ENCODE results near the gene GLRX5.
"Not testable (repeated sequence)": the region's sequence is repeated elsewhere in the genome, so short reads cannot be mapped to it uniquely, and the experiment has no call there.

GLRX5 gene

DNA sequence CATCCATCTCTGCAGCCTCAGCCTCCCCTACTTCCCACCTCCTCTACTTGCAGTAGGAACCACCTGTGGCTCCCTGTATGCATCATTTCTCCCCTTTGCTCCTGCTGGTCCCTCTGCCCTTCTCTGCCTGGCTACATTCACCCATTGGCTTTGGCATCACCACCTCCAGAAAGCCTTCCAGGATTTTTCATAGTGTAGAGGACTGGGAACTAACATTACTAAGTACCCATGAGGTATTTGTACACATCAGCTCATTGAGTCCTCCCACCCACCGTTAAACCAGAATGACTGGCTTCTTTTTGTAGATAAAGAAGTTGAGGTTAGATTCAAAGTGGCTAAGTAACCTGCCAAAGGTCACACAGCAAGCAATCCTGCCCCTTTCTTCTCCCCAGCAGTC is 35.5 kb upstream of the GLRX5 start:
- DNase-seq: no peak

DNA sequence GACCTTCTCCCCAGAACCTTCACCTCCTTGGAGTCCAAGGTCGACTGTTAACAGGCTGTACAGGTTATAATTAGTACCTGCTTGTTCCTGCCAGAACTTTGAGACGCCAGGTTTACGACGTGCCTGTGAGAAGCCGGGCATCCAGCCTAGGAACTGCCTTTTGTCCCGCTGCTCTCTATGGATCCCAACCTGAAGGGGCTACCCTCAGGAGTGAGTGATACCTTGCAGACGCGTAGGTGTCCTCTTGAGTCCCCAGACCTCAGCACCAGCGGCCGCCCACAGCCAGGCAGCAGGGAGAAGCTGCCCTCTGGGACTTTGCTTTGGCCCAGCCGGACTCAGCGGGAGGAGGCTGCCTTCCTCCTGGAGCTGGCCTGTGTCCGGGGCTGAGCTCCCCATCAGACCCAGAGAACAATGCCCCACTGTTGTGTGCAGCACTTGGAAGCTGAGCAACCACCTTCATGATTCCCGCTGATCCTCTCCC is 34.6 kb upstream of the GLRX5 start:
- no peak for DNase-seq

DNA sequence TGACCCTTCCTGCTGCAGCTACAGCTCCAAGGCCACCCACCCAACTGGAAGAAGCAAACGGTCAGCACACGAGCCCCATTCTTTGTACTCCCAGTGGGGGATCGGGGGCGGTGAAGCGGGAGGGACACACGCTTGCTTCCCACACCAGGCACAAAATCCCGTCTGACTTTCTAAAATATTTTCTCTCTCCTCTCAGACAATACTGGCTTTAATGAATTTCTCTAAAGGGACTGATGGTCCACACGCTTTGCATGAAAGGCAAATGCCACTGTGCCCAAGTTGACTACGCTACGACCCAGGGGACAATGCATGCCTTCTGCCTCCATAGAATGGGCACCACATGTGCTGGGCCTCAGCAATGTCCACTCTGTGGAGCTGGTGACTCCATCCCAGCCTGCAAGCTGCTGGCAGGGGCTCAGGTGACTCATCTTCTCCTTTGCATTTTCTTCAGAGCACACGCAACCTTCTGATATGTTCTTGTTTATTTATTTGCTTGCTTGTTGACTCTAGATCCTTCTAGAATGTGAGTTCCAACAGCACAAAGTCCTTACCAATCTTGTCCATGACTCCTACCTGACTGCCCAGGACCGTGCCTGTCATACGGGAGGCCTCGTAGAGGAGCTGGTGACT is 34.0 kb upstream of the GLRX5 start:
- no peak for DNase-seq

DNA sequence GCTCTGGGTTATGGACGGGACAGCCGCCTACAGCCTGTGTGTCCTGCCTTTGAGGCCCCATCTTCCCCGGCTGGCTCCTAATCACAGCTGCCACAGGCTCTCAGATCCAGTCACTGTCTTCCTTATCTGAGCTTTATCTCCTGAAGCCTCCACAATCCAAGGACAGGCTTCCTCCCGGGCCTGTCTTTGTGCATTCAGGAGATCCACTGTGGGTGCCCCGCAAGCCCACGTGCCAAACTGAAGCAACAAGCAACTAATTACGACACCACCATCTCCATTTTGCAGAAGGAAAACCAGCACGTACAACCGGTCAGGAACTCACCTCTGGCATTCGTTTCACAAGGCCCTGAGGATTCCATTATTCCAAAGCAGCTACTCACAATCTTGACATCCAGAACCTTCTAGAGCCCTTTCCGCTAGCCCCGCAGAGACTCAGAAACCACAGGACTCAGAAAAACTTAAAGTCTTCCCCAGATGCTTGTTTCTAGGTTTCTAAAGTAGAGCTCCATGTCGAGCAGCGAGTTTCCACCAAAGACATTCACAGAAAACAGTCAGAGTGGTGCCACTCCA is 32.4 kb upstream of the GLRX5 start:
- no peak for DNase-seq

DNA sequence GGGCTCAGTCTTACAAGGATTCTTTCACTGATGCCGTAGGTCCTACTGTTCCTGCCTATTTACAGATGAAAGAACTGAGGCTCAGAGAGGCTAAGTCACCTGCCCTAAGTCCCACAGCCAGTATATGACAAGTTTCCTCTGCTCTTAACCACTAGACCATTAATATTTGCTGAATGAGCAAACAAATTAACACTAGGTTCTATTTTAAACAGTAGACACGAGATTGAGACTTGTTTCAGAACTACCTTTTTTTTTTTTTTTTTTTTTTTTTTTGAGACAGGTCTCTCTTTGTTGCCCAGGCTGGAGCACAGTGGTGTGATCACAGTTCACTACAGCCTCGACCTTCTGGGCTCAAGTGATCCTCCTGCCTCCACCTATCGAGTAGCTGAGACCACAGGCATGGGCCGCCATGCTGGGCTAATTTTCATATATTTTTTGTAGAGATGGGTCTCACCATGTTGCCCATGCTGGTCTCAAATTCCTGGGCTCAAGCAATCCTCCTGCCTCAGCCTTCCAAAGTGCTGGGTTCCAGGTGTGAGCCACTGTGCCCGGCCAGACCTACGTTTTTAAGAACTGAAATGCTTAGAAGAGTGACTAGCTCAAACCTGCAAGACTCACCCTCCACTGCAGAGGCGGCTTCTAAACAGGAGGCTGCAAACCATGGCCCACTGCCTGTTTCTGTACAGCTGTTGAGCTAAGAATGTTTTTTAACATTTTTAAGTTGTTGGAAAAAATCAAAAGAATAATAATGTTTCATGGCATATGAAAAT is 31.3 kb upstream of the GLRX5 start:
- no peak for DNase-seq

DNA sequence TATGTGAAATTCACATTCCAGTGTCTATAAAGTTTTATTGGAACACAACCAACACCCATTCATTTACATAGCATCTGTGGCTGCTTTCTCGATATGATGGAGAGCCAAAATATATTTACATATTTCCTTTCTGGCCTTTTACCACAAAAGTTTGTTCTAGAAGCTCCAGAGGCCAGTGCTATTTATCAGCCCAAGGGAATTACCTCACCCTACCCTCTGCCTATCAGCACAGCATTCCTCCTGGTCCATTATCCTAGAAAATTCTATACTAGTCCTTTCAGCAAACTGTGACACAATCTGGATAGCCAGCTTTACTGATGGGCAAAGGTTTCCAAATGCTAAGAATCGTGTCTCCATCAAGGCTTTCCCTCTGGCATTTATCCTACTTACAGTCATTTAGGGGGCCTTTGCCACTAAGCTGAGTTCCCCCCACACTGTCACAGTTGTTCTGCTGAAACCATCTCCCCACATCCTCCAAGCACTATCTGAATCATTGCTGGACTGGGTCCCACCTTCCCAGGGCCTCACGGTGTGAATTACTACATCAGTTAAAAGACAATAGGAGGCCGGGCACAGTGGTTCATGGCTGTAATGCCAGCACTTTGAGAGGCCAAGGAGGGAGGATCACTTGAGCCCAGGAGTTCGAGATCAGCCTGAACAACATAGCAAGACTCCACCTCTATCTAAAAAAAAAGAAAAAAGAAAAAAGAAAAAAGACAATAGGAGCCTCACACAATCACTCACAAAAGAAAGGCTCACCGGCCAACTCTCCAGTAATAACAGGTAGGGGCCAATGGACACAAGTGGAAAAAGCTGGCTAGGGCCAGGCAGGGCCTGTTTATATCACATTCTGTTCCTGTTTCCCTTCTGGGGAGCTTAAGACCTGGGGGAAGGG is 30.5 kb upstream of the GLRX5 start:
- DNase-seq: no peak

DNA sequence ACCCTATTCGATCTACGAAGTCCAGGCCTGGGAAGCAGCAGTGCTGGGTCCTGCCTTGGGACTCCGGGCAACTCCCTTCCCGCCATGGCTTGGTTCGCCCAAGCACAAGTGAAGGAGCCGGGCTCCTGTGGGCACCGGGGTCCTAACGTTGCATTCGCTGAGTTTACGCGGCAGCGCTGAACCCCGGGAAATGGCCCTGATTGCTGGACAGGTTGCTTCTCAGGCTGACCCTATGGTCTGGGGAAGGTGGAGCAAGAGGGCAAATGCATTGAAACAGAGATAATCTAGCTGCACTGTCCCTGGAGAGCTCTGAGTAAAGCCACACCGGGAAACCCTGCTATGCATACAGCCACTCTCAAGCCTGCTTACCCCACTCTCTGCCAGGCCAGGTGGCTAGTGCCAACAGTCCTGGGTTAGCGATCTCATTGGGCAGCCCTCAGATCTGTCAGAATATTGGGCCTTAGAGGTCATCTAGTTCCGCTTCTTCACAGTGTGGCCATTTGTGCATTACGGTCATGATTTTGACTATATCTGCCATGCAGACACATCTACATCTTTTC is 29.7 kb upstream of the GLRX5 start:
- no peak for DNase-seq

DNA sequence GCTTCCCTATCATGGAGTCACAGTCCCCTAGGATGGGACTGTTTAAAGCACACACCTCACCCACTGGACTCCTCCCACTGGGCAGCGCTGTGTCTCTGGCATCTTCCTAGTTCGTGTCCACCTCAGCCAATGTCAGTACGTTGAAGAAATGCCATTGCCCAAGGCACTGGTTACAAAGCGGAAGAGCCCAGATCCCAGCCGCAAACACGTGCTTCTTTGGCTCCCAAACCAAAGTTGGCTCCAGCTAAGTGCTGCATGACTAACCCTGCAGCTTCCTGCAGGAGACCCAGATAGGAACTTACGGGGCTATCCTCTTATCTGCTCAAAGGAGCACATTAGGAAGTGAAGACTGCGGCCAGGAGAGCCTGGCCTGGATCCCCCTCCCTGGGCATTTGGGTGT is 27.7 kb upstream of the GLRX5 start:
- no peak for DNase-seq

DNA sequence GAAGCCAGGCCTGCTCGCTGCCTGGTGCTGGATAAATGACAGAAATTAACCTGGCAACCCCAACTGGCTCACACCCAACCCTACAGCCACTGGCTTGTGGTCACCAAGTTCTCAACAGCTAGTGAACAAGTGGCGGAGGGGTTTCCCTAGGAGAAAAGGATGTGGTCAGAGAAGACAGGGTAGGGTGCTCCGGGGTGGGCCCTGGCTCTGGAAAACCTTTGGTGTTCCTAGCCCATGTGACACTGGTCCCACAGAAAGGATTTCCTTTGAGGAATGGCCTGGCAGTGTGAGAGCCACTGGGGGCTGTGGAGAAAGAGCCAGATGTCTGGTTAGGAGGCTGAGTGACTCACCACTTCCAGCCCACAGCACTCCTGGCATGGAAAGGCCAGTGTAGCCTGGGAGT is 27.1 kb upstream of the GLRX5 start:
- no peak for DNase-seq

DNA sequence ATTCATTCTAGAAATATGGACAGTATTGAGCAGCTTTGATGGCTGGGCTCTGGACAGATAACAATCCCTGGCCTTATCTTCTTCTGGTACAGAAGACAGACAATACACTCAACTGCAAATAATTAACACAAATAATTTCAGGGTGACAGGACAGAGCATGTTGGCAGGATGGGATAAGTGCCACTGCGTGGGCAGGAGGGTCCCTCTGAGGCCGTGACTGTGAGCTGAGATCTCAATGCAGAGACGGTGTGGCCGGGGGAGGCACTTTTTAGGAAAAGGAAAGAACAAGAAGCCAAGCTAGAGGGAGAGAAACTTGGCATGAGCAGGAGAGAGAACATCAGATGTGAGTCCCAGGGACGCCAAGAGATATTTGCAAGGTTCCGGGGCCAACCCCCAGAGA is 26.5 kb upstream of the GLRX5 start:
- no peak for DNase-seq

DNA sequence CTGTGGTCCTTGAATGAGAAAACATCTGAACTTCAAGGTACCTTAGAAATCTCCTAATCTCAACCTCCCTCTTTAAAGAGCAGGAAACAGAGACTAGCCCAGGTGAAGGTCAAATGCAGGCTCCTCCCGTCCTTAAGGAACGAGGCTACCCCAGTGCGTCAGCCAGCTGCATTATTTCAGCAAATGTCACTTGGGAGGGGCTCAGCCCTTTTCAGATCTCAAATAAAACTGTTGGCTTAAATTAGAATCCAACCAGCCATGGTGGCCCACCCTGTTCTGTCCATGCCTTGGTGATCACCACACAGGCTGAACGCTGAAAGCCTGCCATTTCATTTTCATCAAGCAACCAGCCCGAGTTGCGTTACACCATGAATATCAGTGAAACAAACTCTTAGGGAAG is 25.4 kb upstream of the GLRX5 start:
- no peak for DNase-seq

DNA sequence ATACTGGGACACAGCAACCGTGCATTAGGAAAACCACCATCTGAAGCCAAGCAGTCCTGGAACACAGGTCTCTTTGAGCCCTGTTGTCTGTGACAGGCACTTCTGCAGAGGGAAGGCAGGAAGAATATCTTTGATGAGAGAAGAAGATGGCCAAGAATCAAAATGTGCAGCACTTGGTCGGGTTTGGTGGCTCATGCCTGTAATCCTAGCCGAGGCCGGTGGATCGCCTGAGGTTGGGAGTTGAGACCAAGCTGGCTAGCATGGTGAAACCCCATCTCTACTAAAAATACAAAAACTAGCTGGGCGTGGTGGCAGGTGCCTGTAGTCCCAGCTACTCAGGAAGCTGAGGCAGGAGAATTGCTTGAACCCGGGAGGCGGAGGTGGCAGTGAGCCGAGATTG is 24.5 kb upstream of the GLRX5 start:
- DNase-seq: not testable (repeated sequence)

DNA sequence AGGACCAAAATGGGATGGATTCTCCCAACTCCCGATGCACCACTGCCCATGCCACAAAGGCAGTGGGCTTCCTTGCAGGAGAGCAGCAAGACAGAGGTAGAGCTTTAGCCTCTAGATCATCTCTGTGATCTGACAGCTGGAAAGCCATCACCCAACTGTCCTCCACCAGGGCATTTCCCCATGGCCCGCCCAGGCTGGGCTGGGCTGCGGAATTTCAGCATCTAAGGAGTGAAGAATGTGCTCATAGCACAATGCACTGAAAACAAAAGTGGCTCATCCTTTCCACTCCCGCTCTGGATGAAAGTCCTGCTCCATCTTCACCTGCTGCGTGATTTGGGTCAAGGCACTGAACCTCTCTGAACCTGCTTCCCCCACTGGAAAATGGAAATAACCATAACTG is 24.0 kb upstream of the GLRX5 start:
- DNase-seq: no peak

DNA sequence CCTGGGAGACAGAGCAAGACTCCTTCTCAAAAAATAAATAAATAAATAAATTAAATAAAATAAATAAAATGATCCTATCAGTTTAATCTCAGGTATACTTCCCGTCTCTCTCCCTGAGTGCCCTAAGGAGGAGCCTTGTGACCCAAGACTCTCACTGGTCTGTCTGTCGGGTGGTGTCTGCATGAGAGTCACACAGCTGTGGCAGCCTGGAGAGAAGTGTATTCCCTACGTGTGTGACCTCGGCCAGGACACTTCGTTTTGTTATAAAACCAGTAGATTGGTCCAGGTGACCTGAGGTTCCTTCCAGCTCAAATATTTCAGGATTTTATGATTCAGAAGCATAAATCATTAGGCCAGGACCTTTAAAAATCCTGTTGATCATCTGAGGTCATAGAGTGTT is 23.2 kb upstream of the GLRX5 start:
- DNase-seq: no peak

DNA sequence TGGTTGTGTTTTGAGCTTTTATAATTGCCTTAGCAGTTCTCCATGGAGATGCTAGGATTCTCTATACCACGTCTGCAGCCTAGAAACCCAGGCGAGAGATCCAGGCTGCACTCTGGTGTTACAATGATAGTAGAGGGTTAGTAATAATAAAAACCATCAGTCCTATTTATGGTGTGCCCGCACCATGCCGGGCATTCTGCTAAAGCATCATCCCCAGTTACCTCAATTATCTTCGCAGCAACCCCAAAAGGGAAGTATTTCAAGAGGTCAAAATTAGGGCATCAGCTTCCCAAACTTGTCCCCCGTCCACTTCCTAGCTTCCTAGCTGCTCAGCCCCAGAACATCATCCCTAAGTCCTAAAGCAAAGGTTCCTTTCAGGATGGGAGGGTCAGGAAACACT is 21.6 kb upstream of the GLRX5 start:
- no peak for DNase-seq

DNA sequence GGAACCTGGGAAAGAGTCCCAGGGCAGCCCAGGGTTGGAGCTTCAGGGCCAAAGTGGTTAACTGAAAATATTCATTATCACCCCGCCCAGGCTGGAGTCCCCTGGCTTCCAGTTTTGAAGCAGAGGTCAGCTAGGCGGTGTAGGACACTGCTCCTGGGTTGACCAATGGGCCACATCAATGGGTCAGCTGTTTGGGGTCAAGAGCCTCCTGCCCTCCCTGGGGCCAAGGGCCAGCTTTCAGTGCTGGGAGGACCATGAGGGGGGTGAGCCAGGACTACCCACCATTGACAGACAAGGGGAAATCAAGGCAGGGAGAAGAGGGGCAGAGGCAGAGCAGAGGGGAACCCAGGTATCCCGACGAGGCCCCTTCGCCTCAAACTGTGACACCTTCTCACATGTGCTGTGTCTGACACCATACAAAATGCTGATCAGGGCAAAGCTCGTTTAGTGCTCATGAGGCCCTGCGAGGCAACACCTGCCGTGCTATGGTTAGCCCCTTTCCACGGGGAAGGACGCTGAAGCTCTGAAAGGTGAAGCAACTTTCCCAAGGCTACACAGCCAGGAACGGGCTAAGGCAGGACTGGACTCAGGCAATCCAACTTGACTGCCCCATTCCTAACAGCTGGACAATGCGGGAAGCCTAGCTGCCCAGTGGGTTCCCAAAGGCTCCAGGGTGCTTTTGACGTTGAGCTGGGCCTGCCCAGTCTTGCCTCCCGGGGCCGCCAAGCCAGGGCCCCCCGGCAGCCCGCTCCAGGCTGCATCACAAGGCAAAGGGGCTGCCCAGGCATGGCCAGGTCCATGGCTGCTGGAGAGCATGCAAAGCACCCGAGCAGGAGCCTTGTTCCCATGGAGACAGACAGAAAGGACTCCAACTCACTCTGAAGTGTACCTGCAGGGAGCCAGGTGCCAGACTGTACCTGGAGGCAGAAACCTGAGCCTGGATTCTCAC is 20.4 kb upstream of the GLRX5 start:
- peak; percentile 38 to 72 for DNase-seq

DNA sequence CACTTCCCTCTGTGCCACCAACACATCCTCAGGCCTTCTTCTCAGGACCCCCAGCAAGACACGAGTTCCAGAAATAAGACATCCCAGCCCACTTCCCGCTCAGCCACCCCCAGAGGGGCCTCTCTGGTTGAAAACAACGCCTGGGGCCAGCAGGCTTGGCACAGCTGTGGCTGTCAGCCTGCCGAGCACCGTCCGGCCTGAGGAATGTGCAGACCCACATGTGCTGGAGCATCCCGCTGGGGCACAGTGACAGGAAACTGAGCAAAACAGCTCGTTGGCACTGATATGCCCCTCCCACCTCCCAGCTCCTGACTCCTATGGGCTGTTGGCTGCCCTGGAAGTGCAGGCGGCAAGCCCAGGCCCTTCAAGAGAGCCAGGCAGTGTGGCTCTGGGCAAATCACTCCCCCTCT is 19.8 kb upstream of the GLRX5 start:
- DNase-seq: peak in 1 of 2 experiments; percentile 50

DNA sequence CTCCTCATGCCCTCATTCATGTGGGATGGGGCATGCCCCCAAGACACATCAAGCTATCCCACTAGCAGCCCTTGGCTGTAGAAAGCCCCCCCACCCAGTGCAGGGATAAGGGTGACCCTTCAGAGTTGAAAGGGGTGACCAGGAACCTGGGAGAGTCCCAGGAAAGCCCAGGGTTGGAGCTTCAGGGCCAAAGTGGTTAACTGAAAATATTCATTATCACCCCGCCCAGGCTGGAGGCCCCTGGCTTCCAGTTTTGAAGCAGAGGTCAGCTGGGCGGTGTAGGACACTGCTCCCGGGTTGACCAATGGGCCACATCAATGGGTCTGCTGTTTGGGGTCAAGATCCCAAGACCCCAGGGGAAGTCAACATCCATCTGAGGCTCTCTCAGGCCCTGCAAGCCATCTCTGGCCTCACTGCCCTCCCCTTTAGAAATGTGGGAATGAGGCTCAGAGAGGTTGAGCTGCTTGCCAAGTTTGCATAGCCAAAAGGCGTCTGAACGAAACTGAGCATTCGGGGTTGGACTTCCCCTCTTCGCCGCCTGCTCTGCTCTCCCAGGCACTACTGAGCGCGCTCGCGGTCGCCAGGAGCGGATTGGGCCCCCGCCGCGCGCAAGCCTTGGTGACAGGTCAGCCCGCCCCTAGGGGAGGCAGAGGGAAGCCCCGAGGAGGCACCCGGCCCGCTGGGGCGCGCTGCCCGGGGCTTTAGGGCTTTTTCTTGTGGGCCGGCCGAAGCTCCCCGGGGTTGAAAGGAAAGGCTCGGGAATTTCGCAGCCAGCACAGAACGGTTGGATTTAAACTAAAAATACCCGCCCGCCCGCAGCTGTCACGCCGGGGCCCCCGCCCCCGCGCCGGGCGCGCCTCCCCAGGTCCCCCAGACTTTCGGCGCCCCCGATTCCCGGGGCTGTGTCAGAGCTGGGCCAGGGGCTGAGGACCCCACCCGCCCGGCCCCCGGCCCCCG is 19.0 kb upstream of the GLRX5 start:
- peak; percentile 56 to 64 for DNase-seq

DNA sequence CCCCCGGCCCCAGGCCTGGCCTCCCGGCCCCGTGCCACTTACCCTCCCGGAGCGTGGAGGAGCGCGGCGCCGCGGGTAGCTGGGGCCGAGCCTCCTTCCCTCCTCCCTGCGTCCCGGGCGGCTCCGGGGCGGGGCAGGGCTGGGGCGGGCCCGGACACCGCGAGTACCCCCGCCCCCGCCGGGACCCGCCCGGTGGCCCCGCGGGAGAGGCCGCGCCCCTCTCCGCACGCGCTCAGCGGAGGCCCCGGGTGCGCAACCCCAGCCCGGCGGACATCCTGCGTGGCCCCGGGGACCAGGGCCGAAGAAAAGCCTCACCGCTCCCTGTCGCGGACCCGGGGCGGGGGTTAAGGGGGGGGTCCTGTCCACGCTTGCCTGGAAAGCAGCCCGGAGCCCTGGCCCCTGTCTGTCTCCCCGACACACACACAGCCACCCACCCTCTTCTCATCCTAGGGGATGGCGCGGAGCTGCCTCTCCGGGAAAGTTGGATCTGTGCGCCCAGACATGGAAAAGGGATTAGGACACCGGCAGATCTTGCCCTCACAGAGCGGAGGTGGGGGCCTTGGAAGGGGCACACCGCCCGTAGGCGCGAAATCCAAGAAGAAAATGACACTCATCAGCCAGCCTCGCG is 18.2 kb upstream of the GLRX5 start, which contains the start of gene SYNE3:
SYNE3 (minus strand) TSS at position 97 of the 628 bp plus-strand sequence. CDS start 40,829 bp downstream, outside the sequence.
- no peak for DNase-seq

All from NCI-H2081 (cell line).